Activated T-helper 1 cell treated with anti-CD3 and anti-CD28 coated beads, Interleukin-12 subunit alpha, Interleukin-12 subunit beta, Interleukin-2, Interleukin-4 antibody, amounts not matched to agents 30 ng/mL and 10 ng/mL and 1 ng/mL, durations not matched to agents 14 hours and 24 hours and 36 hours (primary cell): ENCODE data around the gene IGSF9. TPM values are rescaled to one million over a fixed set of nuclear protein-coding genes. Genes with fewer than 3 reads are reported as not detected.

Source experiments
- DNase-seq: peaks from one replicate; pipeline ENCODE4 v3.0.0; 2021; ENCODE audit warnings: low spot score
- H3K27ac Mint-ChIP-seq: one replicate; pipeline ENCODE4 v1.8.0; 2021; ENCODE audit warnings: mild to moderate bottlenecking, mixed read lengths
- H3K27me3 Mint-ChIP-seq: one replicate; pipeline ENCODE4 v1.8.0; 2022; ENCODE audit warnings: mild to moderate bottlenecking, moderate library complexity, mixed read lengths; ENCODE audit not compliant: insufficient read depth
- H3K36me3 Mint-ChIP-seq: one replicate; pipeline ENCODE4 v1.8.0; 2021; ENCODE audit warnings: low read depth, mixed read lengths
- H3K4me1 Mint-ChIP-seq: one replicate; pipeline ENCODE4 v1.8.0; 2021; ENCODE audit warnings: low read depth, mixed read lengths
- H3K4me3 Mint-ChIP-seq: one replicate; pipeline ENCODE4 v1.8.0; 2021; ENCODE audit warnings: mild to moderate bottlenecking, moderate library complexity, mixed read lengths
- H3K9me3 Mint-ChIP-seq: one replicate; pipeline ENCODE4 v1.8.0; 2021; ENCODE audit warnings: mixed read lengths
- intact Hi-C: fragments of 100-400 bp; cut with micrococcal nuclease; formaldehyde crosslinking; loops from one replicate; pipeline ENCODE4 v1.15.1; 2024
- total RNA-seq: library from RNA; stranded (reverse); gene quantifications from 2 replicates; pipeline ENCODE4 v1.2.3, GENCODE V29; 2022

The IGSF9 gene
- total RNA-seq, 1 donor from 2014 or later: not detected

GRCh38 chr1:159949981-159950381 lies 4.6 kb upstream of the IGSF9 start:
- H3K36me3 Mint-ChIP-seq: no peaks in the 10 kb centered on the region
- intact Hi-C loops: no loop called here
- peaks cover 64% of the 10 kb centered on the region for H3K27me3 Mint-ChIP-seq
- DNase-seq: no peak
- H3K27ac Mint-ChIP-seq: no peak overlapping the region
- H3K9me3 Mint-ChIP-seq: no peaks in the 10 kb centered on the region
- H3K4me3 Mint-ChIP-seq: no peak overlapping the region
- peaks cover 5% of the 10 kb centered on the region for H3K4me1 Mint-ChIP-seq

GRCh38 chr1:159949123-159949522 lies 3.7 kb upstream of the IGSF9 start:
- no peak for DNase-seq
- Mint-ChIP-seq H3K27ac (no peak overlapping the region), H3K4me3 (no peak overlapping the region), H3K4me1 (peaks cover 5% of the 10 kb centered on the region), H3K36me3 (no peaks in the 10 kb centered on the region), H3K27me3 (peaks cover 69% of the 10 kb centered on the region), H3K9me3 (no peaks in the 10 kb centered on the region)
- intact Hi-C loops: no loop called here

GRCh38 chr1:159947942-159948341 lies 2.5 kb upstream of the IGSF9 start:
- intact Hi-C loops: no loop called here
- H3K36me3 Mint-ChIP-seq: no peaks in the 10 kb centered on the region
- H3K27ac Mint-ChIP-seq: no peak overlapping the region
- no peaks in the 10 kb centered on the region for H3K9me3 Mint-ChIP-seq
- no peak overlapping the region for H3K4me3 Mint-ChIP-seq
- peaks cover 65% of the 10 kb centered on the region for H3K27me3 Mint-ChIP-seq
- no peak for DNase-seq
- H3K4me1 Mint-ChIP-seq: peaks cover 5% of the 10 kb centered on the region

- H3K9me3 Mint-ChIP-seq: no peaks in the 10 kb centered on the region
- intact Hi-C loops: no loop called here
Measured at GRCh38 chr1:159946242-159947187, 1.1 kb upstream of the IGSF9 start.

GRCh38 chr1:159944623-159945455 lies 574 bp downstream of the IGSF9 start:
- H3K36me3 Mint-ChIP-seq: no peaks in the 10 kb centered on the region
- H3K9me3 Mint-ChIP-seq: no peaks in the 10 kb centered on the region
- no peak overlapping the region for H3K4me3 Mint-ChIP-seq
- no peak for DNase-seq
- no peak overlapping the region for H3K27ac Mint-ChIP-seq
- H3K4me1 Mint-ChIP-seq: peaks cover 5% of the 10 kb centered on the region
- peaks cover 53% of the 10 kb centered on the region for H3K27me3 Mint-ChIP-seq
- intact Hi-C loops: no loop called here

More at GRCh38 chr1:159946242-159947187, 1.1 kb upstream of the IGSF9 start:
- H3K27ac Mint-ChIP-seq: no peak overlapping the region
- DNase-seq: no peak
- H3K27me3 Mint-ChIP-seq: peaks cover 61% of the 10 kb centered on the region
- peaks cover 5% of the 10 kb centered on the region for H3K4me1 Mint-ChIP-seq
- peak overlapping the region; percentile 11 for H3K4me3 Mint-ChIP-seq
- no peaks in the 10 kb centered on the region for H3K36me3 Mint-ChIP-seq

GRCh38 chr1:159943908-159944622 lies 1.3 kb downstream of the IGSF9 start:
- no peak for DNase-seq
- intact Hi-C loops: no loop called here
- H3K4me3 Mint-ChIP-seq: no peak overlapping the region
- no peaks in the 10 kb centered on the region for H3K9me3 Mint-ChIP-seq
- no peak overlapping the region for H3K27ac Mint-ChIP-seq
- H3K36me3 Mint-ChIP-seq: no peaks in the 10 kb centered on the region
- H3K27me3 Mint-ChIP-seq: peaks cover 48% of the 10 kb centered on the region
- H3K4me1 Mint-ChIP-seq: peaks cover 5% of the 10 kb centered on the region

- H3K27me3 Mint-ChIP-seq: peaks cover 47% of the 10 kb centered on the region
- H3K36me3 Mint-ChIP-seq: no peaks in the 10 kb centered on the region
- intact Hi-C loops: no loop called here
- no peak overlapping the region for H3K4me3 Mint-ChIP-seq
- no peak for DNase-seq
- no peaks in the 10 kb centered on the region for H3K9me3 Mint-ChIP-seq
- H3K4me1 Mint-ChIP-seq: peaks cover 9% of the 10 kb centered on the region
- H3K27ac Mint-ChIP-seq: no peak overlapping the region
Measured at GRCh38 chr1:159943278-159943640, 2.2 kb downstream of the IGSF9 start.

GRCh38 chr1:159942632-159943277 lies 2.7 kb downstream of the IGSF9 start:
- Mint-ChIP-seq H3K27me3 (peaks cover 46% of the 10 kb centered on the region), H3K9me3 (no peaks in the 10 kb centered on the region), H3K27ac (no peak overlapping the region), H3K36me3 (no peaks in the 10 kb centered on the region), H3K4me3 (no peak overlapping the region), H3K4me1 (peaks cover 14% of the 10 kb centered on the region)
- DNase-seq: no peak
- intact Hi-C loops: no loop called here

GRCh38 chr1:159941591-159942560 lies 3.5 kb downstream of the IGSF9 start:
- intact Hi-C loops: no loop called here
- H3K27me3 Mint-ChIP-seq: peaks cover 40% of the 10 kb centered on the region
- no peak for DNase-seq
- peaks cover 14% of the 10 kb centered on the region for H3K4me1 Mint-ChIP-seq
- no peak overlapping the region for H3K27ac Mint-ChIP-seq
- no peak overlapping the region for H3K4me3 Mint-ChIP-seq
- H3K9me3 Mint-ChIP-seq: no peaks in the 10 kb centered on the region
- no peaks in the 10 kb centered on the region for H3K36me3 Mint-ChIP-seq

GRCh38 chr1:159941141-159941540 lies 4.3 kb downstream of the IGSF9 start:
- no peak for DNase-seq
- Mint-ChIP-seq H3K4me3 (no peak overlapping the region), H3K27ac (no peak overlapping the region), H3K27me3 (peaks cover 36% of the 10 kb centered on the region), H3K36me3 (no peaks in the 10 kb centered on the region), H3K4me1 (peaks cover 14% of the 10 kb centered on the region), H3K9me3 (no peaks in the 10 kb centered on the region)
- intact Hi-C loops: no loop called here

GRCh38 chr1:159940006-159940620 lies 5.3 kb downstream of the IGSF9 start:
- no peak overlapping the region for H3K4me3 Mint-ChIP-seq
- H3K27ac Mint-ChIP-seq: no peak overlapping the region
- peaks cover 35% of the 10 kb centered on the region for H3K27me3 Mint-ChIP-seq
- intact Hi-C loops: no loop called here
- no peak for DNase-seq
- peaks cover 11% of the 10 kb centered on the region for H3K4me1 Mint-ChIP-seq
- no peaks in the 10 kb centered on the region for H3K36me3 Mint-ChIP-seq
- no peaks in the 10 kb centered on the region for H3K9me3 Mint-ChIP-seq
